CD4-positive, alpha-beta T cell treated with Interleukin-1 beta for 1 hour (primary cell): ENCODE results near the gene BRAF.
"Not testable (repeated sequence)": the region's sequence is repeated elsewhere in the genome, so short reads cannot be mapped to it uniquely, and the experiment has no call there.

ENCODE experiments used
- DNase-seq, 2 donors: peaks; one replicate each; pipeline ENCODE4 v3.0.0-alpha.2; 2020 to 2022

BRAF gene

DNA sequence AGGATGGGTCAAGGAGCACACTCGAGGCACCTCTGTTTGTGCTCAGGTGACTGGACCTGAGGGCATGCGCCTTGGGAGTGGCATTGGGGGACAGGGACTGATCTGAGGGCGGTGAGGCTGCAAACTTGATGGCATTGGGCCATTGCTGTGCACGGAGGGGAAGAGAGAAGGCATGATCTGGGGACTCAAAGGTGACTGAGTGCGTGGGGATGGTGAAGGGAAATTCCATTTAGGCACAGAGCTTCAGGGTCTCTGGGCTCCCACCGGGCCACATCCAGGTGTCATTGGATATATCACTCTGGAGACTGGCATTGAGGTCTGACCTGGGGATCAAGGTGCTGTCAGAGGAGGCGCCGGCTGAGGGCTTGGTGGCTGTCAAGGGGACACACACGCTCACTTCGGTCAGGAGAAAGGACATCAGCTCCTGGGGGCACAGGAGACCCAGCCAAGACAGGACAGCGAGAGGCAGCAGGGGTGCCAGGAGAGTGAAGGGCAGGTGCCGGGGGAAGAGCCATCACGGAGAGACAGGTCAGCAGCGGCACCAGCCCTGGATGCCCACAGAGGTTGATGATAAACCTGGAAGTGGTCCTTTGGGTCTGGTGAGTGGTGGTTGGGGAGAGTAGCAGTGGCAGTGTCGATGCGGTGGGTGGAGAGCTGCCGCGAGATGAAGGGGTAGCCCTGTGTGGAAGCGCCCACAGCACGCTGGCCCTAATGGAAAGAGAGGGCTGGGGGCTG, 246.5 kb downstream of the BRAF start:
- DNase-seq, result no peak

DNA sequence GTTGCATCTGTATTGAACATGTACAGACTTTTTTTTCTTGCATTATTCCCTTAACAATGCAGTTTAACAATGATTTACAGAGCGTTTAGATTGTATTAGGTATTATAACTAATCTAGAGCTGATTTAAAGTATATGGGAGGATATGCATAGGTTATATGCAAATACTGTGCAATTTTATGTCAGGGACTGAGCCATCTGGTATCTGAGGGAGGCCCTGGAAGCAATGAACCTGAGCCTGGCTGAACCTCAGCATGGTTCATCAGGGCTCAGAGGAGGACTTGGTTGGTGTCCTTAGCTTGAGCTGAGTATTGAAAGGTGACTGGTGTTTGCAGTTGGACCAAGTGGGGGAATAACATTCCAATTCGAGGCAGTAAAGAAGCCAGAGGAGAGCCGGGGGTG, 247.2 kb downstream of the BRAF start:
- no peak for DNase-seq

DNA sequence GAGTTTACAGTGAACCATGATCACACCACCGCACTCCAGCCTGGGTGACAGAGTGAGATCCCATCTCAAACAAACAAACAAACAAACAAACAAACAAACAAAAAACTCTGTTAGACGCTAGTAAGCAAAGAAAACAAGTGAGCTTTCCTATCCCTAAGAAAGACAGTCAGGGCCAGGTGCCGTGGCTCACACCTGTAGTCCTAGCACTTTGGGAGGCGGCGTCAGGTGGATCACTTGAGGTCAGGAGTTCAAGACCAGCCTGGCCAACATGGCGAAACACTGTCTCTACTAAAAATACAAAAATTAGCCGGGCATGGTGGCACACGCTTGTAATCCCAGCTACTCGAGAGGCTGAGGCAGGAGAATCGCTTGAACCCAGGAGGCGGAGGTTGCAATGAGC, 247.8 kb downstream of the BRAF start:
- DNase-seq, result not testable (repeated sequence)

DNA sequence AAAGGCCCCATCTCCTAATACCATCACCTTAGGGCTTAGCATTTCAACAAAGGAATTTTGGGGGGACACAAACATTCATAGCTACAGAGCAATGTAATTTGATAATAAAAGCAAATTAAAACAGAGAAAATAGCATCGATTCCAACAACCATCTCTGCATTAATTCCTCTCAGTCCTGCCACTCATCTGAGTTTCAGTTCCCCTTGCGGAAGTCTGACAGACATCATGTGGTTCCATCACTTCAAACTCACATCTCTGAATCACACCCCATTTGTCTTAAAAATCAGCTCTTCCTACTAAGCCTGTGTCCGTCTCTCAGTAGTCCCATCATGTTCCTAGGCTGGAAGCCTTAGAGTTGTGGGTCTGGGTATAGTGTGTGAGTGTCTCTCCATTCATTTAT, 248.4 kb downstream of the BRAF start:
- DNase-seq, result peak in 1 of 2 donors; percentile 41

DNA sequence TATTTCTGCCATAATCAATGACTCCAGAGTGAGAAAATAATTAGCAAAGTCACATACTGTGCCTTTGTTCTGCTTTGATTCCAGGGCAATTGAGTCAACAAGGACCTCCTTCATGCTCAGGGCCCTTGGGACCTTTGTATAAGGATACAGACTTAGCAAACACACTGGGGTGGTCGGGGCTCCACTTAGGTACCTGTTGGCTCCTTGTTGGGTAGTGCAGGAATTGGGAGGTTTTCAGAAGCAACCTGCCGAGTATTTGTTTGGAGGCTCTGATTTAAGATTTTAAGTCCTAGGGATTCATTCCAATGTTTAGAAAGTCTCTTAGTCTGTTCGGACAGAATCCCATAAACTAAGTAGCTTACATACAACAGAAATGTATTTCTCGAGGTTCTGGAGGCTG, 249.0 kb downstream of the BRAF start:
- no peak for DNase-seq

DNA sequence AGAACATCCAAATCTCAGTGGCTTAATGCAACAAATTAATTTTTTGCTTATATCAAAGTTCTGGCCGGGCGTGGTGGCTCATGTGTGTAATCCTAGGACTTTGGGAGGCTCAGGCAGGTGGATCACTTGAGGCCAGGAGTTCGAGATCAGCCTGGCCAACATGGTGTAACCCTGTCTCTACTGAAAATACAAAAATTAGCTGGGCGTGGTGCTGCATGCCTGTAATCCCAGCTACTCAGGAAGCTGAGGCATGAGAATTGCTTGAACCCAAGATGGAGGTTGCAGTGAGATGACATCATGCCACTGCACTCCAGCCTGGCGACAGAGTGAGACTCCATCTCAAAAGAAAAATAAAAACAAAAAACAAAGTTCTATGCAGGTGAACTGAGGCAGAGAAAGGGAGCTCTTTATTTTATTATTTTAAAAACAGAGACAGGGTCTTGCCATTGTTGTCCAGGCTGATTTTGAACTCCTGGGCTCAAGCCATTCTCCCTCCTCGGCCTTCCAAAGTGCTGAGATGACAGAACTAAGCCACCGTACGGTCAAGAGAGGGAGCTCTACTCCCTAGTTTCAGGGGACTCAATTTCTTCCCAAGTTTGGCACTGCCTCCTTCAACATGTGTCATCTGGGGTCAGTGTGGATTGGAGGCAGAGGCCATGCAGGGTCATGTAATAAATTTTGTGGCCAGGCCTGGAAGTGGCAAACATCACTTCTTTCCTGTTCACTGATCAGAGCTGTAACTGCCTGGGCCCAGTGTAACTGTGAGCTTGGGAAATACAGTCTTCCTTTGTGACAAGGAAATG, 249.6 kb downstream of the BRAF start:
- no peak for DNase-seq

DNA sequence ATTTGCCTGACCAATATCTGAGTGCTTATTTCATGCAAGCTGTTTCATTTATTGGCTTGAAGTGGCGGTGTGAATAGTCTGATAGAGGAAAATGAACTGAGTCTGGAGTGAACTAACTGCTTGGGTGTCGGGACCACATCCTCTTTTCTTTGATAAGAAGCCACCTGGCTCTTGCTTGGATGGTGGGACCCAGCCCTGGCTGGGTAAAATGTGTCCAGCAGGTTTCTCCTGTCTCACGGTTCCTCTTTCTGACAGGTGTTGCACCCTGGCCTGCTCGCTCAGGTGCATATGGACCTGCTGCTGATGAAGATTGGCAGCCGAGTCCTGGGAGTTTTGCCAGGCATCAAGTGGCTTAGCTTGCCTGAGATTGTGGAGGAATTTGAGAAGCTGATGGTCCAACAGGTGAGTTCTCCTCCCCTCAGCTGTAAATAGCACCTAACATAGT, 250.4 kb downstream of the BRAF start:
- peak in 1 of 2 donors; percentile 27 for DNase-seq

DNA sequence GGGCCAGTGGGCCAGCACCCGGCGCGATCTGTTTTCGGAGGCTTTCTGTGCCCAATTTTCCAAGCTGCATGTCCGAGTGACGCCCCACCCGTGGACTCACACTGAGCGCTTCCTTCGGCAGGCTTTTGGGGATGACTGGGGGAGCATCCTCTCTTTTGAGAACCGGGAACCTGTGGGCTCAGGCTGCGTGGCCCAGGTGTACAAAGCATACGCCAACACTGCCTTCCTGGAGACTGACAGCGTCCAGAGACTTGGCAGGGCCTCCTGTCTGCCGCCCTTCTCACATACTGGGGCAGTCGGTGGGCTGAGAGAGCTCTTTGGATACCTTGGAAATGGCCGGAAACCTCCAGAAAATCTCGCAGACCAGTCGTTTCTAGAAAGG, 251.0 kb downstream of the BRAF start:
- DNase-seq, result no peak

DNA sequence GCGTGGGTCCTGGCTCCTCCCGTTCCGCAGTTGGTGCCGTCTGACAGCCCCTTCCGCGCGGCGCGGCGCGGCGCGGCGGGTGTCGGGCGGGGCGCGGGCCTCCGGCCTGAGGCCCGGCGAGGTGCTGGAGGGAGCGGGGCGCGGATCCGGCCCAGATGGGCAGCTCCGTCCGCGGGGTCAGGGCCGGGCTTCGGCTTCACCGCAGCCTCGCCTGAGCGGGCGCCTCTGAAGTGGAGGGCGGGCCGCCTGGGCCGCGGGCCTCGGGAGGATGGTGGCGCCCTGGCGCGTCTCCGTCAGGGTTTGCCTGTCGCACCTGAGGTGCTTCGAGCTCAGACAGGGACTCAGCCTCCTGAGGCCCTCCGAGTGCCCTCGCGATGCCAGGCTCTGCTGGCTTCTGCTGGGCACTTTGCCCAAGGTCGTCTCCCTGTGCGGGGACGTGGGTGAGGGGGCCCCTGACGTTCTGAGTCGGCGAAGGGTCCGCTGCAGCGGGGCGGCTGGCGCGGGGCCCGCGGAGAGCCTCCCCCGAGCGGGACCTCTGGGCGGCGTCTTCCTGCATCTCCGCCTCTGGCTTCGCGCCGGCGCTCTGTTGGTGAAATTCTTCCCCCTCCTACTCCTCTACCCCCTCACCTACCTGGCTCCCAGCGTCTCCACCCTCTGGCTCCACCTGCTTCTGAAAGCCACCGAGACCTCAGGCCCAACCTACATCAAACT, 251.5 kb downstream of the BRAF start:
- DNase-seq, result peak; percentile 51 to 54

DNA sequence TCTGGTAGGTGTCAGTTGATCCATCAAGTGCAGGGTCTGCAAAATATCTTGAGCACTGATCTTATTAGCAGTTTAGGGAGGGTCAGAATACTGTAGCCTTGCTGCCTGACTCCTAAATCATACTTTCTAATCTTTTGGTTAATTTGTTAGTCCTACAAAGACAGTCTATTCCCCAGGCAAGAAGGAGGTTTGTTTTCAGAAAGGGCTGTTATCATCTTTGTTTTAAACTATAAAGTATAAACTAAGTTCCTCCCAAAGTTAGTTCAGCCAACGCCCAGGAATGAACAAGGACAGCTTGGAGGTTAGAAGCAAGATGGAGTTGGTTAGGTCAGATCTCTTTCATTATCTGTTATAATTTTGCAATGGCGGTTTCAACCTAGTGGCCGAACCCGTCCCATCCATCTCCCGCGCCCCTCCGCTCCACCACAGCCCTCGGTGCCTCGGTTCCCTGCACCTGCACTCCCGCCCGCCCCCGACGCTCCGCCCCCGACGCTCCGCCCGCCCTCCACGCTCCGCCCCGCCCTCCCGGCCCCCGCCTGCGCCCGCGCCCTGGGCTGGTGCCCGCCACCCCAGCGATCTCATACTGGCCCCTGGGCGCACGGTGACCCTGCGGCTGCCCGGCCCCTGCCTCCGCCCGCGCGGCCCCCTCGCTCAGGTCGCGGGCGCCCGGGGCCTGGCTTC, 252.2 kb downstream of the BRAF start, which contains the start of gene ADCK2:
Gene ADCK2, plus strand, starts transcription at position 564 of the 681 bp plus-strand sequence. CDS start 386 bp downstream, outside the sequence.
- DNase-seq, result peak; percentile 55 to 65

DNA sequence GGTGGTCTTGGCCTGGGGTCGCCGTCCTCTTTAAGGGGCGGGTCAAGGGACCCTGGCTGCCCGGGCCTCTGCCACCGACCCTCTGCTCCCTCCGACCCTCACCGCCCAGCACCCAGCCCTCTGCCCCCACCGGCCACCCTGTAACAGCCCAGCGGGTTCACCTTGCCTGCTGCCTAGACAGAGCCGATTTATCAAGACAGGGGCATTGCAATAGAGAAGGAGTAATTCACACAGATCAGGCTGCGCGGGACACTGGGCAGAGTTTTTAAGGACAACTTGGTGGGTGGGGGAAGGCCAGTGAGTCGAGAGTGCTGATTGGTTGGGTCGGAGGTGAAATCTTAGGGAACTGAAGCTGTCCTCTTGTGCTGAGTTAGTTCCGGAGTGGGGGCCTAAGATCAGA, 252.8 kb downstream of the BRAF start:
- DNase-seq, result no peak

DNA sequence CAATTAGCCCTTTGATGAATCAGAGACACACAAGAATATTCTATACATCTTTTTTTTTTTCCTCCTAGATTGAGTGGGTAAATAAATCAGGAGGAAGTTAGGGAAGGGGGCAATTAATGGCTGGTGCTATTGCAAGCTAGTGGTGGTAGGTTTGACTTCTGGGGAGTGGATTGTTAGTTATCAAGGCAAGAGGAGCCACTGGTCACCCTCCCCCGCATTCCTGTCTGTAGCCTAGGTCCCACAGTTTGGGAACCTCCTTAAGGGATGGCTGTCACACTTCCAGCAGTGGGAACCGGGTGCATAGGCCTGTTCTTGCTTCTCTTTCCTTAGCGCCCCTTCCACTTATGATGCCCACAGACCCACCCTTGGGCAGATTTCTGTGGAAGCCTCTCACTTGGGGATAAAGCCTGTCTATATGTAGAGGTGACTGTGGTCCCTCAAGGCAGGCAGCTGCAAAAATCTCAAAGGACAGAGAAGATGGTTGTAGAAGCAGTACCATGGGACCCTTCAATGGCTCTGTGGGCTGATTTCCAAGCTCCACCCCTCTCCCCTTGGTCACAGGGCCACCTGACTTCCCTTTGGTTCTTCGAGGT, 254.3 kb downstream of the BRAF start:
- DNase-seq, result no peak

DNA sequence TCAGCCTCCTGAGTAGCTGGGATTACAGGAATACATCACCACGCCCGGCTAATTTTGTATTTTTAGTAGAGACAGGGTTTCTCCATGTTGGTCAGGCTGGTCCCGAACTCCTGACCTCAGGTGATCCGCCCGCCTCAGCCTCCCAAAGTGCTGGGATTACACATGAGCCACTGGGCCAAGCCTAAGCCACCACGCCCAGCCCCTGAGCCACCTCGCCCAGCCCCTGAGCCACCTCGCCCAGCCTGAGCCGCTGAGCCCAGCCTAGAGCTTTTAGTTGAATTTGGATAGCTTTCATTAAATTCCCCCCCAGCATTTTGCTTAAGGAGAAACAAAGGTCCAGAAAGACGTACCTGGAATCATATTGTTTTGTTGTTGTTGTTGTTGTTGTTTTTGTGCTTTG, 254.9 kb downstream of the BRAF start:
- DNase-seq, result not testable (repeated sequence)

DNA sequence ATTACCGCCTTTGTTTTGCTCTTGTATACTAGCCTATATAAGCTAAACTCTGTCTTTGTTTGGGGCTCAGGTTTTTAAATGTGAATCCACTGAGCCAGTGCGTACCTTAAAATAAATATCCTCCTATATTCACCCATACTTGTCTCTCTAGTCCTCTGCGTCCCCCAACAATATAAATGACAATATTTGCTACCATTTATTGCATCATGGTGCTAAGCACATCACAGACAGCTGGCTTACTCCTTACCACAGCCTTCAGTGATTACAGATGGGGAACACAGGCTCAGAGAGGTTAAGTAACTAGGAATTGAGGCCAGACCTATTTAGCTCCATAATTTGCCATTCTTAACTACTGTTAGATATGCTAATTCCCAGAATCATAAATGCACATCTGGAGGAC, 255.4 kb downstream of the BRAF start:
- DNase-seq, result no peak
